MM.1S (cell line): Measurements from ENCODE around the gene NMNAT3.

Experiments
- DNase-seq: peaks from one replicate; pipeline ENCODE4 v3.0.0-alpha.2; 2015
- H2AFZ ChIP-seq: fragments of 300-600 bp; sonication (generic); 2 replicates; pipeline ENCODE4 v1.6.0; 2016; ENCODE audit warnings: antibody characterized with exemption, low read length
- H3F3A ChIP-seq: fragments of 300-600 bp; sonication (generic); 2 replicates; pipeline ENCODE4 v1.6.1; 2016; ENCODE audit warnings: mild to moderate bottlenecking, antibody characterized with exemption, low read length, moderate library complexity, mixed read lengths; ENCODE audit not compliant: insufficient read depth
- H3K27ac ChIP-seq: fragments of 300-600 bp; sonication (generic); 2 replicates; pipeline ENCODE4 v1.5.1; 2016; ENCODE audit warnings: mild to moderate bottlenecking, low read length
- H3K27me3 ChIP-seq: fragments of 300-600 bp; sonication (generic); replicated peaks from 2 replicates; pipeline ENCODE4 v1.6.0; 2016; ENCODE audit warnings: low read length; ENCODE audit not compliant: insufficient read depth
- H3K36me3 ChIP-seq: fragments of 300-600 bp; sonication (generic); replicated peaks from 2 replicates; pipeline ENCODE4 v1.6.1; 2016; ENCODE audit warnings: mild to moderate bottlenecking, low read length, mixed read lengths; ENCODE audit not compliant: insufficient read depth
- H3K4me1 ChIP-seq: fragments of 300-600 bp; sonication (generic); 2 replicates; pipeline ENCODE4 v1.6.1; 2016; ENCODE audit warnings: low read length, mixed read lengths
- H3K4me2 ChIP-seq: fragments of 300-600 bp; sonication (generic); 2 replicates; pipeline ENCODE4 v1.6.0; 2016; ENCODE audit warnings: low read depth, low read length
- H3K4me3 ChIP-seq: fragments of 300-600 bp; sonication (generic); 2 replicates; pipeline ENCODE4 v1.5.1; 2016; ENCODE audit warnings: low read length, mixed read lengths
- H3K79me2 ChIP-seq: fragments of 300-600 bp; sonication (generic); 2 replicates; pipeline ENCODE4 v1.6.1; 2016; ENCODE audit warnings: mixed run types, low read length, mixed read lengths
- H3K9ac ChIP-seq: fragments of 300-600 bp; sonication (generic); 2 replicates; pipeline ENCODE4 v1.6.1; 2016; ENCODE audit warnings: low read length, mixed read lengths
- H3K9me2 ChIP-seq: fragments of 300-600 bp; sonication (generic); replicated peaks from 2 replicates; pipeline ENCODE4 v1.6.1; 2016; ENCODE audit warnings: mild to moderate bottlenecking, low read length, mixed read lengths; ENCODE audit not compliant: insufficient read depth
- H3K9me3 ChIP-seq: fragments of 300-600 bp; sonication (generic); replicated peaks from 2 replicates; pipeline ENCODE4 v1.6.1; 2016; ENCODE audit warnings: mild to moderate bottlenecking, low read length, mixed read lengths; ENCODE audit not compliant: insufficient read depth
- H4K20me1 ChIP-seq: fragments of 300-600 bp; sonication (generic); 2 replicates; pipeline ENCODE4 v1.6.1; 2016; ENCODE audit warnings: mild to moderate bottlenecking, low read length, moderate library complexity, mixed read lengths; ENCODE audit not compliant: insufficient read depth
- EZH2 ChIP-seq: fragments of 300-600 bp; sonication (generic); optimal IDR thresholded peaks from 2 replicates; pipeline ENCODE3; 2017; ENCODE audit warnings: low read depth, mild to moderate bottlenecking, antibody characterized with exemption, low read length, mixed read lengths
- EZH2phosphoT487 ChIP-seq: fragments of 300-600 bp; sonication (generic); IDR thresholded peaks from 2 replicates; pipeline ENCODE4 v1.6.1; 2018; ENCODE audit warnings: antibody characterized with exemption, low read length
- TF ChIP-seq, protein P1 (sequence below): fragments of 300-600 bp; sonication (generic); IDR thresholded peaks from 2 replicates; pipeline ENCODE4 v1.5.1; 2016; ENCODE audit warnings: antibody characterized with exemption, low read length, mixed read lengths

NMNAT3 gene

DNA sequence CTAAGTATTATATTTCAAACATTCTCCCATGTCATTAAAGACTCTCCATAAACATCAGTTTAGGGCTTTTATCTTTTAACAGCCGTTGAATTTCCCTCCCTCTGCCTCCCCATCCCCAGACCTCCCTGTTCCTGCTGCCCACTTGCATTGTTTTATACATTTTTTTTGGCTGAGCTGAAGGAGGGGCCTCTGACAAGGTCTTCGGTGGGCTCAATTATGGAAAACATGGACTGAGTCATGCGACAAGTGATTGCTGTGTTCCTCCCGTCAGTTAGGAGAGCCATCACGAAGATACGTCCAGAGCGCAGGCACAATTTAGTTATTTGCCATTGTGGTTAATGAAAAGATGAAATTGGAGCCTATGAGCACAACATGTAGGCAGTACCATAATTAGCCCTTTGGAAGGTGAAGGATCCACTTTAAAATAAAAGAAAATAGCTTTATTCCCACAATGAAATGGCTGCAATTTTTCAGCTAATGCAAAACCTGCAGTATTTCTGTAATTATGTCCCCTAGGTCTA, 12.0 kb upstream of the NMNAT3 start:
- no peak overlapping the region for H3K27ac ChIP-seq
- no peaks in the 10 kb centered on the region for H3F3A ChIP-seq
- H3K79me2 ChIP-seq, result no peaks in the 10 kb centered on the region
- H2AFZ ChIP-seq, result no peak overlapping the region
- no peaks in the 10 kb centered on the region for H3K27me3 ChIP-seq
- H3K4me2 ChIP-seq, result no peak overlapping the region
- no peaks in the 10 kb centered on the region for H3K36me3 ChIP-seq
- H3K9me2 ChIP-seq, result no peaks in the 10 kb centered on the region
- no peaks in the 10 kb centered on the region for H4K20me1 ChIP-seq
- H3K4me3 ChIP-seq, result no peak overlapping the region
- no peak for DNase-seq
- H3K4me1 ChIP-seq, result no peaks in the 10 kb centered on the region
- no peak for TF ChIP-seq EZH2phosphoT487
- no peak for TF ChIP-seq EZH2
- TF ChIP-seq, protein P1, sequence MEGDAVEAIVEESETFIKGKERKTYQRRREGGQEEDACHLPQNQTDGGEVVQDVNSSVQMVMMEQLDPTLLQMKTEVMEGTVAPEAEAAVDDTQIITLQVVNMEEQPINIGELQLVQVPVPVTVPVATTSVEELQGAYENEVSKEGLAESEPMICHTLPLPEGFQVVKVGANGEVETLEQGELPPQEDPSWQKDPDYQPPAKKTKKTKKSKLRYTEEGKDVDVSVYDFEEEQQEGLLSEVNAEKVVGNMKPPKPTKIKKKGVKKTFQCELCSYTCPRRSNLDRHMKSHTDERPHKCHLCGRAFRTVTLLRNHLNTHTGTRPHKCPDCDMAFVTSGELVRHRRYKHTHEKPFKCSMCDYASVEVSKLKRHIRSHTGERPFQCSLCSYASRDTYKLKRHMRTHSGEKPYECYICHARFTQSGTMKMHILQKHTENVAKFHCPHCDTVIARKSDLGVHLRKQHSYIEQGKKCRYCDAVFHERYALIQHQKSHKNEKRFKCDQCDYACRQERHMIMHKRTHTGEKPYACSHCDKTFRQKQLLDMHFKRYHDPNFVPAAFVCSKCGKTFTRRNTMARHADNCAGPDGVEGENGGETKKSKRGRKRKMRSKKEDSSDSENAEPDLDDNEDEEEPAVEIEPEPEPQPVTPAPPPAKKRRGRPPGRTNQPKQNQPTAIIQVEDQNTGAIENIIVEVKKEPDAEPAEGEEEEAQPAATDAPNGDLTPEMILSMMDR, result no peak
- H3K9ac ChIP-seq, result no peak overlapping the region
- no peaks in the 10 kb centered on the region for H3K9me3 ChIP-seq

DNA sequence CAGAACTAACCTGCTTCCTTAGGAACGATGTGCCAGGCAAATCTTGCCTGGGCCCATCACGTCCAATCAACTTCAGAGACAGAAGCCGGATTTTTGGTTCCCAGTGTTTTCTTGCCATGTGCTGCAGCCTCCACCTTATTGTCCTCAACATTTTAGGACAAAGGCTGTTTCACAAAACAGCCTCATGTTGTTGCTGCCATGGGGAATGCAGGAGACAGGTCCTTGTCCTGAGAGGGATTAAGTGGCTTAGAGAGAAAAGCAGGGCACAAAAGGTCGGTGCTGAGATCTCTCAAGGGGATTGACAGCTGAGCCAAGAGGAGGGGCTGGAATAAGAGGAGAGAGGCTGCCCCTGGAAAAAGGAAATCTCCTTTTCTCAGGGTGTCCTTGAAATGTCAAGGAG, 11.3 kb upstream of the NMNAT3 start:
- Histone ChIP-seq H3K9me2 (no peaks in the 10 kb centered on the region), H3K27ac (no peak overlapping the region), H3K36me3 (no peaks in the 10 kb centered on the region), H3K4me1 (no peaks in the 10 kb centered on the region), H3K4me3 (no peak overlapping the region), H3K9ac (no peak overlapping the region), H3F3A (no peaks in the 10 kb centered on the region), H3K27me3 (no peaks in the 10 kb centered on the region), H2AFZ (no peak overlapping the region), H3K9me3 (no peaks in the 10 kb centered on the region), H3K79me2 (no peaks in the 10 kb centered on the region), H3K4me2 (no peak overlapping the region), H4K20me1 (no peaks in the 10 kb centered on the region)
- DNase-seq, result no peak
- TF ChIP-seq EZH2phosphoT487 (no peak), EZH2 (no peak)
- TF ChIP-seq, protein P1, result no peak

GRCh38 chr3:139687431-139687830, 9.7 kb upstream of the NMNAT3 start:
- Histone ChIP-seq H4K20me1 (no peaks in the 10 kb centered on the region), H3K36me3 (no peaks in the 10 kb centered on the region), H3F3A (no peaks in the 10 kb centered on the region), H3K9ac (no peak overlapping the region), H3K4me3 (no peak overlapping the region), H3K9me3 (no peaks in the 10 kb centered on the region), H3K79me2 (no peaks in the 10 kb centered on the region), H3K9me2 (no peaks in the 10 kb centered on the region), H3K4me2 (no peak overlapping the region), H2AFZ (no peak overlapping the region), H3K4me1 (no peaks in the 10 kb centered on the region), H3K27ac (no peak overlapping the region), H3K27me3 (no peaks in the 10 kb centered on the region)
- no peak for DNase-seq
- TF ChIP-seq EZH2 (no peak), EZH2phosphoT487 (no peak)
- TF ChIP-seq, protein P1, result no peak
